Adrenal gland (tissue), 5 donors: ENCODE measurements around the gene TRPM8.

ENCODE experiments used
- POLR2A ChIP-seq, 2 donors: fragments of 450-650 bp; IDR thresholded peaks; one replicate each; pipeline ENCODE4 v1.6.1; 2017; ENCODE audit warnings: antibody characterized with exemption in 2 of 2, mild to moderate bottlenecking in 2 of 2, moderate library complexity in 1 of 2
- TF ChIP-seq, protein P1 (sequence below), 6 experiments: fragments of 450-650 bp in 4 of 6; fragments of 200-600 bp in 2 of 6; sonication (generic) in 1 of 6; IDR thresholded peaks; 1 replicate in 5 of 6; 2 replicates in 1 of 6; pipeline versions ENCODE4 v1.5.1 to v1.8.0; 2016 to 2021; ENCODE audit warnings: antibody characterized with exemption in 6 of 6, mild to moderate bottlenecking in 2 of 6, moderate library complexity in 1 of 6
- donor health status: DM: no; HTN: no; CAD: no.

DNA sequence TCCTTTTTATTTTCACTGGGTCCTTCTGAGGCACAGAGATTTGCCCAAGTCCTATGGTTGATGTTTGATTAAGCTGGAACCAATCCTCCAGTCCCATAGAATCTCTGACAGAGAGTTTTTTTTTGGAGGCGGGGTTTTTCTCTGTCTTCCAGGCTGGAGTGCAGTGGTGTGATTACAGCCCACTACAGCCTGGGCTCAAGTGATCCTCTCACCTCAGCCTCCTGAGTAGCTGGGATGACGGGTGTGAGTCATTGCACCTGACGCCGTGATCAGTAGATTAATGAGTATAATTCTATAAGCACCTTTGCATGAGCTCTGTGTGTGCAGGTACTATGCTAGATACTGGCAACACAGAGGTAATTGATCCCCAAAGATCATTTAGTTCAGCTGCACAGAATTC lies 15.3 kb upstream of the TRPM8 start:
- TF ChIP-seq, protein P1, sequence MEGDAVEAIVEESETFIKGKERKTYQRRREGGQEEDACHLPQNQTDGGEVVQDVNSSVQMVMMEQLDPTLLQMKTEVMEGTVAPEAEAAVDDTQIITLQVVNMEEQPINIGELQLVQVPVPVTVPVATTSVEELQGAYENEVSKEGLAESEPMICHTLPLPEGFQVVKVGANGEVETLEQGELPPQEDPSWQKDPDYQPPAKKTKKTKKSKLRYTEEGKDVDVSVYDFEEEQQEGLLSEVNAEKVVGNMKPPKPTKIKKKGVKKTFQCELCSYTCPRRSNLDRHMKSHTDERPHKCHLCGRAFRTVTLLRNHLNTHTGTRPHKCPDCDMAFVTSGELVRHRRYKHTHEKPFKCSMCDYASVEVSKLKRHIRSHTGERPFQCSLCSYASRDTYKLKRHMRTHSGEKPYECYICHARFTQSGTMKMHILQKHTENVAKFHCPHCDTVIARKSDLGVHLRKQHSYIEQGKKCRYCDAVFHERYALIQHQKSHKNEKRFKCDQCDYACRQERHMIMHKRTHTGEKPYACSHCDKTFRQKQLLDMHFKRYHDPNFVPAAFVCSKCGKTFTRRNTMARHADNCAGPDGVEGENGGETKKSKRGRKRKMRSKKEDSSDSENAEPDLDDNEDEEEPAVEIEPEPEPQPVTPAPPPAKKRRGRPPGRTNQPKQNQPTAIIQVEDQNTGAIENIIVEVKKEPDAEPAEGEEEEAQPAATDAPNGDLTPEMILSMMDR (IDR thresholded peaks at IDR 0.05), result no peak
- TF ChIP-seq POLR2A (IDR thresholded peaks at IDR 0.05), result no peak
